Globus pallidus (tissue), 1 donor: ENCODE measurements around the gene RALGDS.
"Not testable (repeated sequence)": the region's sequence is repeated elsewhere in the genome, so short reads cannot be mapped to it uniquely, and the experiment has no call there.

Experiments
- DNase-seq: peaks from one replicate; pipeline ENCODE4 v3.0.0-alpha.2; 2015; ENCODE audit warnings: low spot score

RALGDS gene

DNA sequence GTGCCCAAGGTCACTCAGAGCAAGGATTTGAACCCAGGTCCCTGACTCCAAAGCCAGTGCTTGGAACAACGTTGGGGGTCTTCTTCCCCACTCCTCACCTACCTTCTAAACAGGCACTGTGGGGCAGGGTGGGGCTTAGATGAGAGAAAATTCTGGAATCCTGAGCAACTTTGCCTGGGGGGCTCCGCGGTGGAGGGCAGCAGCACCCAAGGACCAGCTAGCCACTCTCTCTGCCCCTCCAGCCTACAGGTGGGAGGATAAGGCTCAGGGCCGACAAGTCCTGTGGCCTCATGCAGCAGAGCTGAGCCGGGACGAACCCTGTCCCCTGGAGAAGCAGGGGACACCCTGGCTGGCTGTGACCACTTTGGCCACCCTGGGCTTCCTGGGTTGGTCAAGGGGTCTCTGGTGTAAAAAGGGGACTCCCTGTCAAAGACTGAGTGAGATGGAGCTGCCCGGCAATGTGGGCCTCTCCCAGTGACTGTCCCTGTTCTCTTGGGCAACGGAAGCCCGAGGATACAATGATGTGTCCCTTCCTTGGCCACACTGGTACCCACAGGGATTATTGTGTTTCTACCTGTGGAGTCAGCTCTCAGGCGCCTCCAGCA is 32.8 kb downstream of the RALGDS start:
- no peak for DNase-seq

- DNase-seq, result no peak
Observed at GRCh38 chr9:133087429-133088145, 33.5 kb downstream of the RALGDS start.

DNA sequence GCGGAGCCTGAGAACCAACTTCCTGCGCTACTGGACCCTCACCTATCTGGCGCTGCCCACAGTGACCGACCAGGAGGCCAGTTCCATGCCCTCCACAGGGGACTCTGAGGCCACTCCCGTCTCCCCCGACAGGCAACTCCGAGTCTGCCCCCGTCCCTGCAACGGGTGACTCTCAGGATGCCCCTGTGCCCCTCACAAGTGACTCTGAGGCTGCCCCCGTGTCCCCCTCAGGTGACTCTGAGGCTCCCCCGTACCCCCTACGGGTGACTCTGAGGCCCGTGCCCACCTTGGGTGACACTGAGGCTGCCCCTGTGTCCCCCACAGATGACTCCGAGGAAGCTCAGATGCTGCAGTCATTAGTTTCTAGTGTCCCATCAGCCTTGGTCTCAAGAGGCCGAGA is 34.1 kb downstream of the RALGDS start:
- no peak for DNase-seq

DNA sequence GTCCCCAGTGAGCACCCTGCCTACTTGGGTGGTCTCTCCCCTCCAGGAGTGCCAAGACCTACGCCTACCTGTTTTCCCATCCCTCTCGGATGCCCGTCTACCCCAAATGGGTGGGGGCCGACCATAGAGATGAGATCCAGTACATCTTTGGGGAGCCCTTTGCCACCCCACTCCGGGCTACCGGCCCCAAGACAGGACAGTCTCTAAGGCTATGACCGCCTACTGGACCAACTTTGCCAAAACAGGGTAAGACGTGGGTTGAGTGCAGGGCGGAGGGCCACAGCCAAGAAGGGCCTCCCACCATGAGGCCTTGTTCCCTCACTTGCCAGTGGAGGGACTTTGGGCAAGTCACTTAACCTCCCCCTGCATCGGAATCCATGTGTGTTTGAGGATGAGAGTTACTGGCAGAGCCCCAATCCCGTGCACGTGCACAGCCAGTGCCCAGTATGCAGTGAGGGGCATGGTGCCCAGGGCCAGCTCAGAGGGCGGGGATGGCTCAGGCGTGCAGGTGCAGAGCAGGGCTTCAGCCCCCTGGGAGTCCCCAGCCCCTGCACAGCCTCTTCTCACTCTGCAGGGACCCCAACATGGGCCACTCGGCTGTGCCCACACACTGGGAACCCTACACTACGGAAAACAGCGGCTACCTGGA is 34.7 kb downstream of the RALGDS start:
- not testable (repeated sequence) for DNase-seq

DNA sequence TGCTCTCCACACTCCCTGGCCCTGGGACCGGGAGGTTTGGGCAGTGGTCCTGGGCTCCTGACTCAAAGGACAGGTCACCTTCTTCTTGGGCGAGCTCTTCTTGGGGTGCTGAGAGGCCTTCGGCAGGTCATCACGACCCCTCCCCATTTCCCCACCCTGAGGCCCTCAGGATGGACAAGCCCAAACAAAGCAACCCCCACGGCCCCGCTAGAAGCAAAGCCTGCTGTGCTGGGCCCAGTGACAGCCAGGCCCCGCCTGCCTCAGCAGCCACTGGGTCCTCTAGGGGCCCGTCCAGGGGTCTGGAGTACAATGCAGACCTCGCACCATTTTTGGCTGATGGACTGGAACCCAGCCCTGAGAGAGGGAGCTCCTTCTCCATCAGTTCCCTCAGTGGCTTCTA is 37.4 kb downstream of the RALGDS start:
- DNase-seq, result not testable (repeated sequence)

DNA sequence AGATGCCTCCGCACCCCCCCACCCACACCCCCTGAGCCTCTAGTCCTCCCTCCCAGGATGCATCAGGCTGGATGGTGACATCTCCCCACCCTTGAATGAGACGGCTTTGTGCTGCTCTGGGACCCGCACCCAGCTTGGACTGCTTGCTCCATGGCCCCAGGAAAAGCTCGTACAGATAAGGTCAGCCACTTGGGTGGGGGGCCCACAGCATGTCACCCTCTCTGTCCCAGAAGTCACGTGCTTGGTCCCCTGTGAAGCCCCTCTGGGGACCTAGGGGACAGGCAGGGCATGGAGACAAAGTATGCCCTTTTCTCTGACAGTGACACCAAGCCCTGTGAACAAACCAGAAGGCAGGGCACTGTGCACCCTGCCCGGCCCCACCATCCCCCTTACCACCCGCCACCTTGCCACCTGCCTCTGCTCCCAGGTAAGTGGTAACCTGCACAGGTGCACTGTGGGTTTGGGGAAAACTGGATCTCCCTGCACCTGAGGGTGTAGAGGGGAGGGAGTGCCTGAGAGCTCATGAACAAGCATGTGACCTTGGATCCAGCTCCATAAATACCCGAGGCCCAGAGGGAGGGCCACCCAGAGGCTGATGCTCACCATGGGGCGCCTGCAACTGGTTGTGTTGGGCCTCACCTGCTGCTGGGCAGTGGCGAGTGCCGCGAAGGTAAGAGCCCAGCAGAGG is 38.9 kb downstream of the RALGDS start:
- not testable (repeated sequence) for DNase-seq

DNA sequence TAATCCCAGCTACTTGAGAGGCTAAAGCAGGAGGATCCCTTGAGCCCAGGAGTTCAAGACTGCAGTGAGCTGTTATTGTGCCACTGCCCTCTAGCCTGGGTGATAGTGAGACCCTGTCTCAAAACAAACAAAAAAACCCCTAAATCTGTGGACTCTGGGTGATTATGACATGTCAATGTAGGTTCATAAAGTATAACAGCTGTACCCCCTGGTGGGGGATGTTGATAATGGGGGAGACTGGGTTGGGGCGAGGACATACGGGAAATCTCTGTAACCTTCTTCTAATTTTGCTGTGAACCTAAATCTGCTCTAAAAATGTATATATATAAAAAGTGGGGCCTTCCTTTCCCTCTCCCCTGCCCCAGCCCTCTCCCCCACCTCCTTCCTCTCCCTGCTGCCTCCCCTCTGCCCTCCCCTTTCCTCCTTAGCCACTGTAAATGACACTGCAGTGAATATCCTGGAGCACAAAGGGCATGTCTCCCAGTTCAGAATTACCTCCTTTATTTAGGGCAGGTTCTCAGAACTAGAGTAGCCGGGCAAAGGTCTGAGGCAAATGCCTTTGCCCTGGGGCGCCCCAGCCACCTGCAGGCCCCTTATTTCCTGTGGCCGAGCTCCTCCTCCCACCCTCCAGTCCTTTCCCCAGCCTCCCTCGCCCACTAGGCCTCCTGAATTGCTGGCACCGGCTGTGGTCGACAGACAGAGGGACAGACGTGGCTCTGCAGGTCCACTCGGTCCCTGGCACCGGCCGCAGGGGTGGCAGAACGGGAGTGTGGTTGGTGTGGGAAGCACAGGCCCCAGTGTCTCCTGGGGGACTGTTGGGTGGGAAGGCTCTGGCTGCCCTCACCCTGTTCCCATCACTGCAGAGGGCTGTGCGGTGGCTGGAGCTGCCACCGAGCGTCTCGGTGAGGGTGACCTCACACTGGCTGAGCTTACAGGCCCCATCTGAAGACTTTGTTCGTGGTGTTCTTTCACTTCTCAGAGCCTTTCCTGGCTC is 40.0 kb downstream of the RALGDS start:
- DNase-seq, result not testable (repeated sequence)

DNA sequence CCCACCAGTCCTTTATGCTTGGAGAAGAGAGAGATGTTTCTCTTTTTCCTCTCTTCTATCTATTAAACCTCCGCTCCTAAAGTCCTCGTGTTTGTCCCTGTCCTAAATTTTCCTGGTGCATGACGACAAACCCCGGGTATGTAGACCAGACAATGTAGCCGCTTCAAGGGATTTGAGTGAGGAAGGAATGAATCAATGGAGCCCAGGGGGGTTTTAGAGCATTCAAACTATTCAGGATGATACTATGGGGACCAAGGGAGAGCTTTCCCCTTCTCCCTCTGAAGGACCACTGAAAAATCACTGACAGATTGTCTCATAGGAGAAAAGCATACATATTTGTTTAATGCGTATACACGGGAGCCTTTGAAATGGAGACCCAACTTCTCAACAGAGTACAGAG is 40.9 kb downstream of the RALGDS start:
- no peak for DNase-seq

- no peak for DNase-seq
Observed at GRCh38 chr9:133078486-133078885, 42.6 kb downstream of the RALGDS start.

DNA sequence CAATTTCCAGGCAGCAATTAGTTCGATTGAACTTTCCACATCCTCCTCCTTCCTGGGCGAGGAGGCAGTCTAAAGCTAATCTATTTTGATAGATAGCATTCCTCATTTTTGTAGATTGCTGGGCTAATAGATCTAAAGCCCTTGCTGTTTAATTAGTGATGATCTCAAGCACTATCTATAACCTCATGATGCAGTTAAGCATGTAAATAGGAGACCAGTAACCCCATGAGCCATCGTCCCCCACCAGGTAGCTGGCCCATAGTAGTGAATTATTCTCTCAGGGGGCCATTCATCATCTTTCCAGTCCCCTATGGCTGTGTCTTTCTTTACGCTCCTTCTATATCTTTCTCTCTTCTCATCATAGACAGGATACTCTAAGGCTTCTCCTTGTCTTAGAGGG is 44.3 kb downstream of the RALGDS start:
- DNase-seq, result no peak

- no peak for DNase-seq
Observed at GRCh38 chr9:133075925-133076630, 45.0 kb downstream of the RALGDS start.

- DNase-seq, result no peak
Observed at GRCh38 chr9:133074111-133074651, 46.9 kb downstream of the RALGDS start.

- no peak for DNase-seq
Observed at GRCh38 chr9:133073086-133074014, 47.7 kb downstream of the RALGDS start.

DNA sequence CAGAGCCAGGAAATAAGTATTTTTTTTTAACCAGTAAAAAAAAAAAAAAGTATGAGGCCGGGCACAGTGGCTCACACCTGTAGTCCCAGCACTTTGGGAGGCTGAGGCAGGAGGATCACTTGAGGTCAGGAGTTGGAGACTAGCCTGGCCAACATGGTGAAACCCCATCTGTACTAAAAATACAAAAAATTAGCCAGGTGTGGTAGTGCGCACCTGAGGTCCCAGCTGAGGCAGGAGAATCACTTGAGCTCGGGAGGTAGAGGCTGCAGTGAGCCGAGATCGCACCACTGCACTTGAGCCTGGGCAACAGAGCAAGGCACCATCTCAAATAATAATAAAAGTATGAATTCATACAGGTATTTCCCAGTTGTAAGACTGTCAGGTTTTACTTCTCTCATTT is 48.8 kb downstream of the RALGDS start:
- DNase-seq, result not testable (repeated sequence)

DNA sequence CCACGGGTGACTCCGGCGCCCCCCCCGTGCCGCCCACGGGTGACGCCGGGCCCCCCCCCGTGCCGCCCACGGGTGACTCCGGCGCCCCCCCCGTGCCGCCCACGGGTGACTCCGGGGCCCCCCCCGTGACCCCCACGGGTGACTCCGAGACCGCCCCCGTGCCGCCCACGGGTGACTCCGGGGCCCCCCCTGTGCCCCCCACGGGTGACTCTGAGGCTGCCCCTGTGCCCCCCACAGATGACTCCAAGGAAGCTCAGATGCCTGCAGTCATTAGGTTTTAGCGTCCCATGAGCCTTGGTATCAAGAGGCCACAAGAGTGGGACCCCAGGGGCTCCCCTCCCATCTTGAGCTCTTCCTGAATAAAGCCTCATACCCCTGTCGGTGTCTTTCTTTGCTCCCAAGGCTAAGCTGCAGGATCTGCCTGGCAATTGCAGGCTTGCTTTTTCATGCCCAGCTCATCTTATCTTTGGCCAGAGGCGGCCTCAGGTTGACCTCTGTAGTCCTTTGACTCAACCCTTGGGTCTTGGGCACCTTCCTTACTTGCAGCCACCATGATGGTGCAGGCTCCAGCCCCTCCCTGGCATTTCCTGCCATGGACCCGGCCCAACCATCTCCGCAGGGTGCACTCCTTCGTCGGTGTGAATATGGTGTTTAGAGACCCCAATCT is 49.4 kb downstream of the RALGDS start:
- no peak for DNase-seq

- not testable (repeated sequence) for DNase-seq
Observed at GRCh38 chr9:133070985-133071384, 50.1 kb downstream of the RALGDS start.

- not testable (repeated sequence) for DNase-seq
Observed at GRCh38 chr9:133070500-133070961, 50.5 kb downstream of the RALGDS start.

DNA sequence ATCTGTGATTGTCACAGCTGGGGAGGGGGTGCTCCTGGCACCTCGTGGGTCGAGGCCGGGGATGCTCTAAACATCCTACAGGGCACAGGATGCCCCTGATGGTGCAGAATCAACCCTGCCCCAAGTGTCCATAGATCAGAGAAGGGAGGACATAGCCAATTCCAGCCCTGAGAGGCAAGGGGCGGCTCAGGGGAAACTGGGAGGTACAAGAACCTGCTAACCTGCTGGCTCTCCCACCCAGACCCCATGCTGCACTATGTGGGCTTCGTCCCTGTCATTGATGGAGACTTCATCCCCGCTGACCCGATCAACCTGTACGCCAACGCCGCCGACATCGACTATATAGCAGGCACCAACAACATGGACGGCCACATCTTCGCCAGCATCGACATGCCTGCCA is 52.6 kb downstream of the RALGDS start:
- DNase-seq, result not testable (repeated sequence)

- no peak for DNase-seq
Observed at GRCh38 chr9:133067813-133068212, 53.2 kb downstream of the RALGDS start.
